ENCODE measurements around the gene RAD51D. TPM values are rescaled to one million over a fixed set of nuclear protein-coding genes. Genes with fewer than 3 reads are reported as not detected.

Gene RAD51D
- total RNA-seq, 1 experiment from 2014 or later = 12.1 TPM

GRCh38 chr17:35053204-35053603 is 66.5 kb downstream of the RAD51D start:
- Histone ChIP-seq H3K27me3 (replicated peaks; ENCODE audit: insufficient read depth, low read depth, low read length, poor library complexity) (no peaks in the 10 kb centered on the region), H3K9me3 (ENCODE audit: low read depth, low read length, poor library complexity, severe bottlenecking) (no peaks in the 10 kb centered on the region), H3K4me3 (ENCODE audit: low read depth, low read length, poor library complexity, severe bottlenecking) (no peak overlapping the region), H3K27ac (ENCODE audit: low read depth, low read length, poor library complexity, severe bottlenecking) (no peak overlapping the region), H3K4me1 (ENCODE audit: insufficient read depth, low read length, poor library complexity, severe bottlenecking) (no peaks in the 10 kb centered on the region), H3K36me3 (ENCODE audit: insufficient read depth, low read length, poor library complexity, severe bottlenecking) (no peaks in the 10 kb centered on the region)
- BruUV-seq (replicated peaks) = no TSS peak
- ChIA-PET CTCF (no interaction called here), POLR2A (ENCODE audit: low non-redundant PET) (no interaction called here)
- TF ChIP-seq, protein P1, sequence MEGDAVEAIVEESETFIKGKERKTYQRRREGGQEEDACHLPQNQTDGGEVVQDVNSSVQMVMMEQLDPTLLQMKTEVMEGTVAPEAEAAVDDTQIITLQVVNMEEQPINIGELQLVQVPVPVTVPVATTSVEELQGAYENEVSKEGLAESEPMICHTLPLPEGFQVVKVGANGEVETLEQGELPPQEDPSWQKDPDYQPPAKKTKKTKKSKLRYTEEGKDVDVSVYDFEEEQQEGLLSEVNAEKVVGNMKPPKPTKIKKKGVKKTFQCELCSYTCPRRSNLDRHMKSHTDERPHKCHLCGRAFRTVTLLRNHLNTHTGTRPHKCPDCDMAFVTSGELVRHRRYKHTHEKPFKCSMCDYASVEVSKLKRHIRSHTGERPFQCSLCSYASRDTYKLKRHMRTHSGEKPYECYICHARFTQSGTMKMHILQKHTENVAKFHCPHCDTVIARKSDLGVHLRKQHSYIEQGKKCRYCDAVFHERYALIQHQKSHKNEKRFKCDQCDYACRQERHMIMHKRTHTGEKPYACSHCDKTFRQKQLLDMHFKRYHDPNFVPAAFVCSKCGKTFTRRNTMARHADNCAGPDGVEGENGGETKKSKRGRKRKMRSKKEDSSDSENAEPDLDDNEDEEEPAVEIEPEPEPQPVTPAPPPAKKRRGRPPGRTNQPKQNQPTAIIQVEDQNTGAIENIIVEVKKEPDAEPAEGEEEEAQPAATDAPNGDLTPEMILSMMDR (conservative IDR thresholded peaks at IDR 0.05; ENCODE audit: low read depth, low read length) = no peak
- TF ChIP-seq EZH2 (IDR thresholded peaks at IDR 0.05; ENCODE audit: borderline replicate concordance, low read depth, low read length, poor library complexity, severe bottlenecking) = no peak
- intact Hi-C loops (cut with micrococcal nuclease; ENCODE audit: unreplicated experiment) = no loop called here
- DNase-seq (ENCODE audit: low spot score) = no peak

DNA sequence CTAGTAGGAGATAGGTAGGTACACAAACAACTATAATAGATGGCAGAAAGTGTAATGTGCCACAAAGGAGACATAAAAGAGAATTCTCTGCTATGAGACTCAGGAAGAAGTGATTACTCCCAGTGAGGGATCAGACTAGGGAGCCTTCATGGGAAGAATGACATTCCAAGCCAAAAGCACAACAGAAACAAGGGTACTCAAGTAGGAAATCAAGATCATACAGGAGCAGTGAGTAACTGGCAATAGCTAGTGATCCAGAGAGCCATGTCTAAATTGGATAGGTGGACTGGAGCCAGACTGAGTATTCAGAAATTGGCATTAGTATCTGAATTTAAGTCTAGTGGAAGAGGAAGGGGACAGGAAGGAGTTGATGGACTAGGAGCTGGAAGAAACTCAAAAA is 66.9 kb downstream of the RAD51D start:
- no peak for DNase-seq (ENCODE audit: low spot score)
- BruUV-seq (replicated peaks) = no TSS peak
- Histone ChIP-seq H3K4me1 (ENCODE audit: insufficient read depth, low read length, poor library complexity, severe bottlenecking) (no peaks in the 10 kb centered on the region), H3K4me3 (ENCODE audit: low read depth, low read length, poor library complexity, severe bottlenecking) (no peak overlapping the region), H3K27ac (ENCODE audit: low read depth, low read length, poor library complexity, severe bottlenecking) (no peak overlapping the region), H3K27me3 (replicated peaks; ENCODE audit: insufficient read depth, low read depth, low read length, poor library complexity) (no peaks in the 10 kb centered on the region), H3K9me3 (ENCODE audit: low read depth, low read length, poor library complexity, severe bottlenecking) (no peaks in the 10 kb centered on the region), H3K36me3 (ENCODE audit: insufficient read depth, low read length, poor library complexity, severe bottlenecking) (no peaks in the 10 kb centered on the region)
- TF ChIP-seq EZH2 (IDR thresholded peaks at IDR 0.05; ENCODE audit: borderline replicate concordance, low read depth, low read length, poor library complexity, severe bottlenecking) = no peak
- TF ChIP-seq, protein P1 (conservative IDR thresholded peaks at IDR 0.05; ENCODE audit: low read depth, low read length) = no peak
- ChIA-PET CTCF (no interaction called here), POLR2A (ENCODE audit: low non-redundant PET) (no interaction called here)
- intact Hi-C loops (cut with micrococcal nuclease; ENCODE audit: unreplicated experiment) = no loop called here

- Histone ChIP-seq H3K9me3 (ENCODE audit: low read depth, low read length, poor library complexity, severe bottlenecking) (no peaks in the 10 kb centered on the region), H3K4me3 (ENCODE audit: low read depth, low read length, poor library complexity, severe bottlenecking) (no peak overlapping the region), H3K36me3 (ENCODE audit: insufficient read depth, low read length, poor library complexity, severe bottlenecking) (no peaks in the 10 kb centered on the region), H3K4me1 (ENCODE audit: insufficient read depth, low read length, poor library complexity, severe bottlenecking) (no peaks in the 10 kb centered on the region), H3K27me3 (replicated peaks; ENCODE audit: insufficient read depth, low read depth, low read length, poor library complexity) (no peaks in the 10 kb centered on the region), H3K27ac (ENCODE audit: low read depth, low read length, poor library complexity, severe bottlenecking) (no peak overlapping the region)
- no peak for DNase-seq (ENCODE audit: low spot score)
- POLR2A ChIA-PET (ENCODE audit: low non-redundant PET) = no interaction called here
- no TSS peak for BruUV-seq (replicated peaks)
- TF ChIP-seq, protein P1 (conservative IDR thresholded peaks at IDR 0.05; ENCODE audit: low read depth, low read length) = no peak
- TF ChIP-seq EZH2 (IDR thresholded peaks at IDR 0.05; ENCODE audit: borderline replicate concordance, low read depth, low read length, poor library complexity, severe bottlenecking) = no peak
- intact Hi-C loops (cut with micrococcal nuclease; ENCODE audit: unreplicated experiment) = no loop called here
- CTCF ChIA-PET = no interaction called here
Observed at GRCh38 chr17:35052241-35052610, 67.4 kb downstream of the RAD51D start.

Measured in A673 (cell line).